Stimulated activated CD4-positive, alpha-beta T cell treated with anti-CD3 and anti-CD28 coated beads, Interleukin-4, amount 100 ng/mL, for 4 hours (primary cell): Measurements from ENCODE around the gene RAB44.
"Not testable (repeated sequence)": the region's sequence is repeated elsewhere in the genome, so short reads cannot be mapped to it uniquely, and the experiment has no call there.

Source experiments
- DNase-seq, 2 experiments: peaks; one replicate each; pipeline ENCODE4 v3.0.0-alpha.2; 2020

RAB44 gene, protein sequence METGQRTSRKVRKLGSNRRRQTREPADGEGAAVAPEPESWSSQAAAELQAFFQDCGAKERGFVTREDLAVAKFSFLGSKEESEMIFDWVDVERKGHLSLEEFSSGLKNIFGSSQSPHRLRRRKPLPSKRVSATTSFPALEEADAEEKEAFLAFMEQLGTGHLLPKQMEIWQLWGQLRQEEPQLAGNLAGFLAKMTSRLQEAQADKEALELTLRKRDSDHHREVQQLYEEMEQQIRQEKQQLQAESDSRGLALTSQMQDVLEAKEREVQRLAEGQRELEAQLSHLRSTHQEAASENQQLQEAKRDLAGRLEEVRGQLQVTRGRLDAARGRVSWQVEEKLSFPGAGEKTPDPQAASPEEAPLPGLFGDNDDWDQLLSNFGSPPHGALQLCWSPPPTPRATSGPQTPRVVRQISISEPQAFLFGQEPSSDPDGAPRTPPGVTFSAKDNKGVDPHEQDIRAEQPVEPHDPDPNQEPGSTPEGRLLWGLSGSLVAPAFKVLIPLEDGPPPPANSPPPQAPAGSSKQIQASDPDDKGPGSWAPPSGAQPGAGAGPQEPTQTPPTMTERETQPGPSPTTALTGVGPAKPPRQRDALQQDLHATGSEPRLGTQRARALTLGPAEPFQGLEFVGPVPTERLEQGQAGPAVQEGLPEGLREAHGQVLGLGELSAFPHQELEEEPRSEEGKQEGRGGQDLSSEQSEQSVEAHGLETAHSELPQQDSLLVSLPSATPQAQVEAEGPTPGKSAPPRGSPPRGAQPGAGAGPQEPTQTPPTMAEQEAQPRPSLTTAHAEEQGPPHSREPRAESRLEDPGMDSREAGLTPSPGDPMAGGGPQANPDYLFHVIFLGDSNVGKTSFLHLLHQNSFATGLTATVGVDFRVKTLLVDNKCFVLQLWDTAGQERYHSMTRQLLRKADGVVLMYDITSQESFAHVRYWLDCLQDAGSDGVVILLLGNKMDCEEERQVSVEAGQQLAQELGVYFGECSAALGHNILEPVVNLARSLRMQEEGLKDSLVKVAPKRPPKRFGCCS

DNA sequence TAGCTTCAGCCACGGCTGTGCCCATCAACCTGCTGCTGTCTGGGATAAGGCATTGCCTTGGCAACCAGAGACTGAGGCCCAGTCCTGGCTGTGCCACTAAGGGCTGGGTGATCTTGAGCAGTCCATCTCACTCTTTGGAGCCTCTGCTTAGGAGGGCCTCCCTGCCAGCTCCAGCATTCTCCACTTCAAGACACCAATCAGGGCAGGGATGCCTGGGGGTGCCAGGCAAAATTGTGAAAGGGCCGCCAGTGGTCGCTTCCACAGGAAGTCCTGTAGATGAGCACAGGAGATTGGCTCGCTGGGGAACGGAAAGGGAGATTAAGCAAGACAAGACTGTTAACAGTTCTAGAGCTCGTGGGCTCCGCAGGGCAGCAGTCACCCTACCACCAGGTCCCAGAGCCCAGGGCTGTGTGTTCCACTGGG, at the start of gene RAB44:
Gene RAB44 (plus strand): TSS at position 346 of the 423 bp plus-strand sequence. CDS start 6,410 bp downstream, outside the sequence.
- DNase-seq: no peak

DNA sequence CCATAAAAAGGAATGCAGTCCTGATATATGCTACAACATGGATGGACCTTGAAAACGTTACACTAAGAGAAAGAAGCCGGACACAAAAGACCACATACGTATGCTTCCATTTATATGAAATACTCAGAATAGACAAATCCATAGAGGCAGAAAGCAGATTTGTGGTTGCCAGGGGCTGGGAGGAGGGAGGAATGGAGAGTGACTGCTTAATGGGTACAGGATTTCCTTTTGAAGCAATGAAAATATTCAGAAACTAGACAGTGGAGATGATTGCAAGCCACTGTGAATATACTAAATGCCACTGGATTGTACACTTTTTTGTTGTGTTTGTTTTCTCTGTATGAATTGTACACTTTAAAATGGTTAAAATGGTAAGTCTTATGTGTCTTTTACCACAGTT, 48.5 kb upstream of the RAB44 start:
- no peak for DNase-seq

DNA sequence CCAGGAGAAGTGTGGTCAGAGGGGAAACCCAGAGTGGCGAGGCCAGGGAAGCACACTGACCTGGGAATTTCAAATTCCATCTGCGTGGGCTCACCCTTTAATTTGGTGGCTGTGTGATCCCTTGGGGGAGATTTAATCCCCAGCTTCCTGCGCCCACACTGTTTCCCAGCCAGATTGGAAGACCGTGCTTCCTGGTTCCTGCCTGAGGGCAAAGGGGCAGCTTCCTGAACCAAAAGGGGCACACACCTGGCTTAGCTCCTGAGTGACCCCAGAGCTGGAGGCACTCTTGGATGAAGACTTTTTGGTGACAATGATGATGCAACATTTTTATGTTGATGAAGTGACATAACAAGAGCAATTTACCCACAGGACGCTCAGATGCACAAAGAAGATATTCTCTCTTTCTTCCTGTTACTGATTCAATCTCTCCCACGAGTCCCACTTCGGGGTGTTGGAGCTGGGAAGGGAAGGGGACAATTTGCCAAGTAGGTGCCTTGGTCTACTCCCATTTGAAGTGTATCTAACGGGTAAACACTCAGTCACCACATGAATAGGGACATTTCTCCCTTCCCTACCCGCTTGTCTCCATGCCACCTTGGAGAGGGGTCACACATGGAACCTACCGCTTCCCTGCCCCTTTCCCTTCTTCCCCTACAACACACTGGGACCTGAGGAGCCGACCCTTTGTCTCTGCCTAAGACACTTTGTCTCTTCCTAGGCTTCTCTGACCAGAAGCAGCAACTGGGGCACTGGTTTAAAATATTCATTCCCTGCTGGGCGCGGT, 47.7 kb upstream of the RAB44 start:
- no peak for DNase-seq

DNA sequence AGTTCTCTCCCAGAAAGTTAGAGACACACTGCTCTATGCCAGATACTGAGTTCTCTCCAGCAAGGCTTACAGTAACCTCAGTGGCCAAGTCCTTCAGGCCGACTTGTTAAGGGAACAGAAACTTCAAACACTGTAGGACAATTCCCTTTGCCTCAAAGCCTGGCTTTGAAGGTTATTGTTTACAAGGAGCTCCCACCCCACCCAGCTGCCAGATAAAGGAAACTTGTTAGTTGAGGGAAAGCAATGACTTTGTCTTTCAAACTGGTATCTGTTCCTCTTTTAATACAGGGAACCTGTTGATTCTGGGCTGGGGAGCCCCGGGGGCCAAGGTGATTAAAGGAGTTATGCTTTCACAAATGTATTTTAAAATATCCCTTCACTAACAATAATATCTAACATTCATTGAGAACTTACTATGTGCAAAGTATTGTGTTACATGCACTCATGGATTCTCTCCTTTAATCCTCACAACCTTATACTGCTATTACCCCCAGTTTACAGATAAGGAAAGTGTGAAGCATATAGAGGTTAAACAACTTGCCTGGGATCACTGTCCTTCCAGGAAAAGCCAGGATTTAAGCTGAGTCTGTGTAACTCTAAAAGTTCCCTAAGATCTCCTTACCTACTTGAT, 46.7 kb upstream of the RAB44 start:
- DNase-seq: no peak

DNA sequence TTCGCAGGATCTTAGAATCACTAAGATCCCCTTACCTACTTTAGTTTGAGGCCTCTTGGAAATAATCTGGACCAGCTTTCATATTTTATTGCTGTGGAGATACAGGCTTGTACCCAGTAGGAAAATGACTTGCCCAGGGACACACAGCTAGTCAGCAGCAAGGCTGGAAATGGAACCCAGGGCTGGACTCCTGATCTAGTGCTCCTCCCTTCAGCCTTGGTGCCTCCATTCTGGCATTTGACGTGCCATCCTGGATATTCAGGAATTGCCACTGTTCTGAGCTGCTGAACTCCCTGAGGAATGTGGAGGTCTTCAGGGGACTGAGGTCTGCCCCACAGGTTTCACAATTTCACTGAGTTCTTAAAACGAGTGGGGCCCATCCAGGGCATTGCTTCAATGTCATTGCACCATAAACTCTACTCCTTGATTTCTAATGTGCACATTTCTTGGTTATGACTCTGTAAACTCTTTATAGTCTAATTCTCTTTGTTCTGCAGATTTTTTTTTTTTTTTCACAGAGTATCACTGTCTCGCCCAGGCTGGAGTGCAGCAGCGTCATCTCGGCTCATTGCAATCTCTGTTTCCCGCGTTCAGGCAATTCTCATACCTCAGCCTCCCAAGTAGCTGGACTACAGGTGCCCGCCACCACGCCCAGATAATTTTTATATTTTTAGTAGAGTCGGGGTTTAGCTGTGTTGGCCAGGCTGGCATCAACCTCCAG, 45.8 kb upstream of the RAB44 start:
- DNase-seq: no peak

DNA sequence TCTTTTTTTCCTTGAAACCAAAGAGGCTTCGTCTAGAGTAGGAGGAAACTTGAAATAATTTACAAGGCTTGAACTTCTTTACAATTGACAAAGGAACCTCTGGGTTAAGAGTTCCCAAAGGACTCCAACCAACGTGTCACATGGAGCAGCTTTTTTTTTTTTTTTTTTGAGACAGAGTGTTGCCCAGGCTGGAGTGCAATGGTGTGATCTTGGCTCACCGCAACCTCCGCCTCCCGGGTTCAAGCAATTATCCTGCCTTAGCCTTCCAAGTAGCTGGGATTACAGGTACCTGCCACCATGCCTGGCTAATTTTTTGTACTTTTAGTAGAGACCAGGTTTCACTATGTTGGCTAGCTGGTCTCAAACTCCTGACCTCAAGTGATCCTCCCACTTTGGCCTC, 43.2 kb upstream of the RAB44 start:
- not testable (repeated sequence) for DNase-seq

DNA sequence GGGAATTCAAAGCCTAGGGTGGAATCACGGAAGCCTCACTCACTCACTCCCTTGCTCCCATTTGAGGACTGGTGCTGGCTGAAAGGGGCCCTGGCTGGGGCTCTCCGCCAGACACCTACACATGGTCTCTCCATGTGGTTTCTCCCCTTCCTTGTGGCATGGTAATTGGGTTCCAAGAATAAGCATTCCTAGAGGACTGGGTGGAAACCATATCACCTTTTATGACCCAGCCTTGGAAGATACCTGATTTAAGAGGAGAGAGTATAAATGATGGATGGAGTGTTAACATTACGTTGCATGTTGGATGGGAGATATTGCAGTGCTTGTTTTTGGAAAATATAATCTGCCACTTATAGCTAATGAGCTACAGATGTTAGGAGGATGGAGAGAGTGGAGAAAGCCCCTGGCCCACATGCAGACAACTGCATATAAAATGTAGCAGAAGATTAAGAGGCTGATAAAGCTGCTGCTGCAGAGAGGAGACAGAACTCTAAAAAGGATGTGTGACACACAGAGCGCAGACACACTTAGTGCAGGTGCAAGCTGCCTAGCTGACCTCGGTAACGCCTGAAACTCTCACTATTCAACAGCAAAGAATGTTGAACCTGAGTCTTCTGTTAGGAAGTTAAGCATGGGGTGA, 42.4 kb upstream of the RAB44 start:
- no peak for DNase-seq

DNA sequence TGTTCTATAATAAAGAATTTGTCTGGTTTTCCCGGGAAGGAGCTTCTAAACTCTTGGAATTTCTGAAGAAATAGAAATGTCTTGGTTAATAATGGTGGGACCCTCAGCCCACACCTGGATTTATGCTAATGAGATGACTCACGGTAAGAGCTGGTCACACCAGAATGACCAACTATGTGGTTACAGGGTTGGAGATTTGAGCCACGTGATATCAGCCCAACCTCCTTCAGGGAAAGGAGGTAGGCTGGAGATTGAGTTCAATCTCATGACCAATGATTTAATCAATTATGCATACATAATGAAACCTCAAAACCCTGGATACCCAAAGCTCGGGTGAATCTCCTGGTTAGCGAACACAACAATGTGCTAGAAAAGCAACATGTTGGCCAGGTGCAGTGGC, 41.2 kb upstream of the RAB44 start:
- no peak for DNase-seq

DNA sequence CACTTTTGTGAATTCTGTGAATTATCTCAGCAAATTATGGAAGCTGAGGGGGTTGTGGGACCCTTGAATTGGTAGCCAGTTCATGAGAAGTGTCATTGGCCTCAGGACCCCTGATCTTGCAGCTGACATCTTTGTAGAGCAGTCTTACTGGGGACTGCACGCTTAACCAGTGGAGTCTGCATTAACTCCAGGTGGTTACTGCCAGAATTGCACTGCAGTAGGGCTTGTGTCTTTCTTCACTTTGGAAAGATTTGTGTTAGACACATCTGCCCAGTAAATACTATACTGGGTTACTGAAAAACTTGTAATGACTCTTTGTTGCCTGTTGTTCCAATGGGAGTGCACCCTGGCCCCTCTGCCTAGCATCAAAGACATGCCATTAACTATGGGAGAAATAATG, 40.4 kb upstream of the RAB44 start:
- no peak for DNase-seq

DNA sequence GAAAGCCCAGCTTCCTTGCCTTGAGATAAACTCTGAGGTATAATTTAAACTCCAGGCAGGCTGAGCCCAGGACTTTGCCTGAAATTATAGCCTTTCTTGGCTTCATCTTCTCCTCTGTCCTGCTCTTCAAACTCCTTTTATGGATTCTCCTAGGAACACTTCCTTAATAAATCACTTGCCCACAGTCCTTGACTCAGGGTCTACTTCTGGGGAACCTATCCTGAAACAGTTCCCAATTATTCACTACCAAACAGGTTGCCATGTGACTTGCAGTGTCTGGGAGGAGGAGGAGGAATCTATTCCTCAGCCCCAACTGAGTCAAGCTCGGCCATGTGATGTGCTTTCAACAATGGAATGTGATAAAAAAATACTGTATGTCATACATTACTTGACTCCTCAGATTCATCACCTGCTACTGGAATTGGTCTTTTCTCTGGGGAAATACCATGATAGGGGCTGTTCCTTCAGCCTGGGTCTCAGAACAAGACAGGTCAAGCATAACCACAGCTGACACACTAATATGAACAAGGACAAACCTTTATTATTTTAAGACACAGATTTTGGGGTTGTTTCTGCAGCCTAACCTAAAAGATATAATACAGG, 39.6 kb upstream of the RAB44 start:
- DNase-seq: no peak

DNA sequence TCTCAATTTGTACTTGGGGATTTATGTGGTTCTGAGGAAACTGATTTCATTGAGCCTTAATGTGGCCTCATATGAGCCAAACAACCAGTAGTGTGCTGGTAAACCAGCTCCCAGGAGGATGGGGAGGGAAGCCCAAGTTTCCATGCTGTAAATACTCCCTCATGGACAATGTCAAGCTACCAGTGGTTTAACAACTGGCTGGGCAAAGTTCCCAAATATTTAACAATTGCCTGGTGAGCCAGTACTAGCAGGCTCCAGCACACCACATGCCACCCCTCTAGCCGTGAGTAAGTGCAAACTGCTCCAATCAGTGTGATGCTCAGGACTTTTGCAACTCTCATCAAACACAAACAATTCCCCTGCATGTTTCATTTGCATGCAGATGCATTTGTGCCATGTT, 38.4 kb upstream of the RAB44 start:
- no peak for DNase-seq

DNA sequence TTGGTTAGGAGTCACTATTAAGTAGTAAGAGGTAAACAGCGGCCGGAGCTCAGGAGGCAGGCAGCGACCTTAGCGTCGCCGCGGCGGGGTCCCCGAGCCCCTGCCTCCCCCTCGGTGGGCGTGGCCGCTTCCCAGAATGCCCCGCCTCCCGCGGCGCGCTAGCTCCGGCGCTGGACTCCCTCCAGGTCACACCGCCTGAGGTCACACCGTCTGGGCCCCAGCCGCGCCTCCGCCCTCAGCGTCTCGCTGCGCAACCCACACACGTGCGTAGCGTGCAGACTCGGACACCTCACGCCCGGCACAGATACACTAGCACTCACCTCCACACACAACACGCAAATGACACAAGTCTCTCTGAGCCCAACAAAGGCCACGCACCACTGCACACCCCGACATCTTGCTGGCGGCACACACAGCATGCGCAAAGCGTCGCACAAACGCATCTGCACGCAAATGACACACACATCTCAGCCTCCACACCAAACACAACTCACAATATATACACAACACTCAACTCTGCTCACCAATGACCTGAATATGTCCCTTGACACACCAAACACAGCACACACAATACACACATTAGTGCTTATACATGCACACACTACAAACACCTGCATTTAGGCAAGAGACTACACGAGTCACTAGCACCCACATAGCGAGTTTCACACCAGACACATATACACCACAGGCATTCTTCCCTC, 36.7 kb upstream of the RAB44 start:
- DNase-seq: no peak

DNA sequence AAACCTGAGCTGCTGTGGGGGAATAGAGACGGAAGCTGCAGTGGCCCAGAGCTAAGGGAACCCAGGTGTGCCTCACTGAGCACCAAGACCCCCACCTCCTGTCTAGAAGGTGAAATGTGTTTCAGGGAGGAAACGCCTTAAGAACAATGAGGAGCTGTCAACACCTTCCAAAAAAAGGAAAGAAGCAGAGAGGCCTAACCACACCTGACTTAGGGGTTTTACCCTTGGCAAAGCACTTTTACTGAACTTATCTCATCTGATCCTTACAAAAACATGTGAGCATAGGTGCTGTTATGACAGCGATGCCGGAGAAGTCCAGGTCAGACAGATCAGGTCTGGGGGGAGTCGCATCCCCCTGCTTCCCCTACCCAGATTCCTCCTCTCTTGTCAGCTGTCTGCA, 35.2 kb upstream of the RAB44 start:
- DNase-seq: no peak

DNA sequence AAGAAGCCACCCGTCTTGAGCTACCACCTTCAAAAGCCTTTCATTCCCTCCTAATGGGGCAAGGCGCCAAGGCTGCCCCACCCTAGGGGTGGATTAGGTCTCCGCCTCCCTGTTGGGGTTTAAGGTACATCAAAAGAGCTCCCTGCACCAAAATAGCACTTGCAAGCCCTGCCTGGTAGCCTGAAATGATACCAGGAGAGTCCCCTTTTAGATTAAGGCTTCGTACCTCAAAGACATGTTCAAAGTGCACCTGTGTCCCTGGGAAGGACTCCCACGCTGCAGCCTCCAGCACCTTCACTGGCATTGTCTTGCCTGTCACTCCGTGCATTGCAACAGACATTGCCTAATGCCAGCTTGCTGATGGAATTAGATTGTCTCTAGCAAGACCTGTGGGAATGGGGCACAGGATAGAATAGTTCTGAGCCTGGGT, 34.8 kb upstream of the RAB44 start:
- DNase-seq: no peak

DNA sequence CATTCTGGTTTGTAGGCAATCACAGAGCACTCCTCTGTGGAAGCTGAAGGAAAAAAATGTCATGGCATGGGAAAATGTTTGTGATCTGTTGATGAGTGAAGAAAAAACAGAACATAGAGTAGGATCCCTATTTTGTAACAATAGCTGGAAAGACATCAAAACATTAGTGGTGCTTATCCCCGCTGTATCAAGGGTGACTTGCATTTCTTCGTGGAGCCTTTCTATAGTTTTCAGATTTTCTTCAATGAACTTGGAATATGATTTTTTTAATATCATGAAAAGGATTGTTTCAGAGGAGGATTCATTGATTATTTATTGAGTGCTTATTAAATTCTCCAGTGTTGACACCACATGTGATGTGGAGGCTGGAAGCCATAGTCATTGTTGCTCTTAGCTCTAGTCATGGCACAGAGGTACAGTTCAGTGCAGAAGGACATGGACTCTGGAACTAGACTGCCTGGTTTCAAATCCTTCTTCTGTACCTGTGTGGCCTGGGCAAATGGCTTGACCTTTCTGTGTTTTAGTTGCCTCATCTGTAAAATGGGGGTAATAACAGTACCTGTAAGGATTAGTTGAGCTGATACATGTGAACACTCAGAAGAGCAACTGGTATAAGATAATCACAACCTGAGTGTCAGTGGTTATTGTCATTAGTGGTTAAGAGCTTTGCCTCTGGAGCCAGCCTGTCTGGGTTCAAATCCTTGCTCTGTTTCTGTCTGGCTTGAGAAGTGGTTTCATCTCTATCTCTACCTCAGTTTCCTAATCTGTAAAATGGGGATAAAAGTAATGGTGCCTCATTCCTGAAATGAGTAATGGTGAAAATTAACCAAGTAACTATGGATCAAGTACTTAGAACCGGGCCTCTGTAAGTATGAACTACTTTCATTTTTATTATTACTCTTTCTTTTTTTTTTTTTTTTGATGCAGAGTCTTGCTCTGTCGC, 33.9 kb upstream of the RAB44 start:
- DNase-seq: no peak

DNA sequence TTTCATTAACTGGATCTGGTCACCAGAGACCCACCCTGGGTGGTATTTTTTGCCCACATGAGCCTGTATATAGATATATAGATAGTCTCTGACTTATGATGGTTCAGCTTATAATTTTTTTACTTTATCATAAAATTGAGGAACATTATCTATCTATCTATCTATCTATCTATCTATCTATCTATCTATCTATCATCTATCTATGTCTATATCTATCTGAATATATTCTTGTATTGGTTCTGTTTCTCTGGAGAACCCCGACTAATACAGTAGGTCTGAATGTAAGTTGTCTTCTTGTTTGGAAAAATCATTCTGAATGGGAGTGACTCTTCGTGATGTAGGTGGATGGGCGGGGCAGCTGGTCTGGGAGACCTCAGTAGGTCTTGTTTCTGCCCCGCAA, 32.4 kb upstream of the RAB44 start:
- DNase-seq: no peak

DNA sequence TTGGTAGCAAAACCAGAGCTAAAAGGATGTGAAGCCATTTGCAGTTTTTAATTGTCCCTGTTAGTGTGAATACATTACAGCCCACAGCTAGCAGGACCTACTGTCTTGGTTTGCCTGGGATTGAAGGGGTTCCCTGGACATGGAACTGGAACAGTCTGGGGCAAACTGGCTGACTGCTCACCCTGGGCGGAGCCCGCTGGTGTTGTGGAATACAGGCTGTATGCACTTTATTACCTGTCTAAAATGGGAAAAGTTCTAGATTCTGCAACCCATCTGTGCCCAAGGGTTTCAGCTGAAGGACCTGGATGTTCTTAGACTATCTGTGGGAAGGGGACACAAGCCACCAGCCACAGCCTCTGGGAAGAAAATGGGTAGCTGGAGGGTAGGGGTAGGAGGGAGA, 31.3 kb upstream of the RAB44 start:
- no peak for DNase-seq

DNA sequence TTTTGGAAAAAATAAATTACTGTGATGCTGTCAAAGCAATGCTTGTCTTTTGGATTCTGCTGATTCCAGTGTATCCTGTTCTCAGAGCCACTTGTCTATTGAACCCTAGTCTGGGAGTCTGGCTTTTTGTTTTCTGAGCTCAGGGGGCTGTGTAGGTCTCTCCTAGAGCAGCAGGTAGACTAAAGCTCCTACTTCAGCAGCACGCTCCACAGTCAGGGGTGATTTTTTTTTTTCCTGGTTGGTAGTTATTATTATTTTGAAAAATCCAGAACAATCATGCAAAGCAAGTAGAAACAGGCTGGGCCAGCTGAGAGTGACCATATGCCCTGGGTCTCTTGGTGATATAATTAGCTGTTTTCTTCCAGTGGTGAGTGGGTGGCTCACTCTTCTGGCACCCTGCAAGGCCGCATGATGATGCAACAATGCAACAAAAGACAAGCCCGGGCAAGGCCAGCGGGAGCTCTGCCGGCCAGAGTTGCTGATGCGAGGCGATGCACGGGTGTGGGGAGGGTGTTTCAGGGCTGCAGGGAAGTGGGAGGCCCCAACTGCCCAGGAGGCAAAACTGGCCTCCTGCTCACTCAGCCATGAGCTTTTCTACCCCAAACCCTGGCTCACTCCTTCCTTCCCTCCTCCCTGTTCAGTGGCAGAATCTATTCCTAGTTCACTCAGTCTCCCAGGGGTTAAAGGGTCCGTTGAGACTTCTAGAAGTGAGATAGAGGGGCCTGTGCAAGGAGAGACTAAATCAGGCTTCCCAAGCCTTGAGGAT, 30.6 kb upstream of the RAB44 start:
- no peak for DNase-seq
